ENCODE results near the gene ABCA2. TPM values are rescaled to one million over a fixed set of nuclear protein-coding genes. Genes with fewer than 3 reads are reported as not detected.

ABCA2 gene
- total and polyA plus RNA-seq, 9 of the 15 experiments (the other 6 are each of a cell fraction or from before 2014, with no cell fraction given), result 0.69 to 16.3 (median 6.1) TPM; not detected in 2

GRCh38 chr9:137053944-137054931 lies 26.2 kb upstream of the ABCA2 start, which contains the start of gene ENTPD2 (continued):
- TF ChIP-seq HES1 (IDR thresholded peaks at IDR 0.05; ENCODE audit: low read depth) (no peak), SRSF7 (optimal IDR thresholded peaks at IDR 0.05; ENCODE audit: low read depth, low read length) (no peak), EGR1 (conservative IDR thresholded peaks at IDR 0.05) (peak; percentile 74), TGIF2 (CRISPR knock-in tag; IDR thresholded peaks at IDR 0.05) (no peak), NRF1 (conservative IDR thresholded peaks at IDR 0.05 in 1 of 2, IDR thresholded peaks at IDR 0.05 in 1 of 2) (peak; percentile 69 to 70), CGGBP1 (CRISPR knock-in tag; IDR thresholded peaks at IDR 0.05) (no peak), JUNB (CRISPR knock-in tag; conservative IDR thresholded peaks at IDR 0.05) (no peak), CTBP1 (IDR thresholded peaks at IDR 0.05; ENCODE audit: borderline replicate concordance) (0 out of 2 replicates have a peak, but pooled peaks have one; percentile 32), ZBTB26 (CRISPR knock-in tag; IDR thresholded peaks at IDR 0.05) (no peak), ARHGAP35 (IDR thresholded peaks at IDR 0.05; ENCODE audit: partially characterized antibody) (no peak), JUND (IDR thresholded peaks at IDR 0.05; ENCODE audit: borderline replicate concordance, low read depth, low read length) (peak; percentile 29; the same call in 1 of the 2 replicates), JUND (tag; IDR thresholded peaks at IDR 0.05; ENCODE audit: borderline replicate concordance, low read depth, low read length) (no peak), ZBTB33 (CRISPR knock-in tag; IDR thresholded peaks at IDR 0.05) (peak; percentile 67), BDP1 (IDR thresholded peaks at IDR 0.05; ENCODE audit: insufficient read depth, insufficient read length) (no peak), TFAP4 (CRISPR knock-in tag; IDR thresholded peaks at IDR 0.05; ENCODE audit: borderline replicate concordance) (0 out of 2 replicates have a peak, but pooled peaks have one; percentile 15), IRF2 (CRISPR knock-in tag; IDR thresholded peaks at IDR 0.05) (no peak), ZFP91 (CRISPR knock-in tag; IDR thresholded peaks at IDR 0.05) (no peak), KDM5B (IDR thresholded peaks at IDR 0.05; ENCODE audit: insufficient replicate concordance, low read depth, low read length) (peak; percentile 44)
